HepG2 (cell line): ENCODE results near the gene SLC6A9. TPM values are rescaled to one million over a fixed set of nuclear protein-coding genes. Genes with fewer than 3 reads are reported as not detected.
A peak's percentile ranks its signal among the peaks of the same experiment; 100 is the strongest.

Experiments
- ATAC-seq: fragments of 200-7000 bp; cut with Tn5 transposase; 3 replicates; pipeline ENCODE4 v1.9.1; 2020; ENCODE audit warnings: mild to moderate bottlenecking, moderate library complexity
- BruUV-seq: library from RNA; stranded (reverse); fragments of 400-500 nt; replicated peaks from 2 replicates; lab custom pipeline; 2021; lab: Mats Ljungman, UMichigan
- CTCF ChIA-PET: fragments of 300-600 bp; formaldehyde crosslinking; extraction: SDS; loops from one replicate; lab custom pipeline; 2021; ENCODE audit warnings: low total read pairs, inconsistent platforms, low intra/inter-chr PET ratio; lab: Yijun Ruan, JAX
- POLR2A ChIA-PET: fragments of 350-600 bp; sonication (Branson Sonifier 250); formaldehyde crosslinking; loops from one replicate; lab custom pipeline; 2020; ENCODE audit warnings: antibody characterized with exemption, inconsistent platforms; lab: Yijun Ruan, JAX
- DNase-seq: peaks from one replicate; pipeline ENCODE4 v3.0.0-alpha.2; 2015; ENCODE audit warnings: low spot score
- FAIRE-seq: peaks from 3 replicates; lab custom pipeline; 2011; peaks lifted over from hg19 to GRCh38; lab: Jason Lieb, UNC
- H2AFZ ChIP-seq: one replicate; pipeline ENCODE4 v1.6.1; 2011; ENCODE audit warnings: low read length, inconsistent platforms
- H3K27ac ChIP-seq: fragments of 300-600 bp; 3 replicates; pipeline ENCODE4 v1.8.0; 2011; ENCODE audit warnings: mixed run types, mild to moderate bottlenecking, mixed read lengths, low read length, inconsistent platforms; ENCODE audit not compliant: insufficient read depth; ENCODE audit errors: extremely low read length
- H3K27me3 ChIP-seq, 2 experiments: fragments of 200-600 bp in 1 of 2; 2 replicates in 1 of 2; 3 replicates in 1 of 2; pipeline versions ENCODE4 v1.6.0 to v1.8.0; 2011; ENCODE audit warnings: low read length in 2 of 2, mild to moderate bottlenecking in 2 of 2, moderate library complexity in 2 of 2, inconsistent platforms in 1 of 2; ENCODE audit not compliant: insufficient read depth in 2 of 2, control insufficient read depth in 1 of 2
- H3K36me3 ChIP-seq, 2 experiments: fragments of 200-600 bp in 1 of 2; replicated peaks in 1 of 2; 2 replicates in 1 of 2; 3 replicates in 1 of 2; pipeline versions ENCODE4 v1.5.1 to v1.8.0; 2011; ENCODE audit warnings: low read length in 2 of 2, inconsistent platforms in 1 of 2; ENCODE audit not compliant: insufficient read depth in 2 of 2, control insufficient read depth in 1 of 2
- H3K4me1 ChIP-seq: 2 replicates; pipeline ENCODE4 v1.5.1; 2012; ENCODE audit warnings: low read length, inconsistent platforms; ENCODE audit not compliant: insufficient read depth
- H3K4me2 ChIP-seq: 2 replicates; pipeline ENCODE4 v1.6.0; 2011; ENCODE audit warnings: low read depth, low read length, inconsistent platforms
- H3K4me3 ChIP-seq, 3 experiments: fragments of 200-600 bp in 1 of 3; sonication (generic), shearing (Covaris generic) in 1 of 3; replicated peaks in 1 of 3; 2 replicates each; pipeline ENCODE4 v1.5.1; 2011 to 2016; ENCODE audit warnings: low read length in 3 of 3, inconsistent platforms in 2 of 3, low read depth in 2 of 3, mild to moderate bottlenecking in 2 of 3, control low read depth in 1 of 3, mixed read lengths in 1 of 3; ENCODE audit not compliant: insufficient read depth in 1 of 3
- H3K79me2 ChIP-seq: one replicate; pipeline ENCODE4 v1.6.1; 2011; ENCODE audit warnings: low read length, inconsistent platforms; ENCODE audit not compliant: insufficient read depth
- H3K9ac ChIP-seq: 2 replicates; pipeline ENCODE4 v1.6.0; 2011; ENCODE audit warnings: mild to moderate bottlenecking, low read depth, low read length, inconsistent platforms; ENCODE audit not compliant: insufficient read depth
- H3K9me3 ChIP-seq: 2 replicates; pipeline ENCODE4 v1.5.1; 2012; ENCODE audit warnings: mild to moderate bottlenecking, low read length
- H4K20me1 ChIP-seq: 2 replicates; pipeline ENCODE4 v1.6.0; 2011; ENCODE audit warnings: inconsistent platforms, mild to moderate bottlenecking, low read length, moderate library complexity; ENCODE audit not compliant: insufficient read depth
- CREB1 ChIP-seq, 2 experiments: fragments of 450-650 bp in 1 of 2; IDR thresholded peaks; 2 replicates each; pipeline ENCODE4 v1.6.1; 2016 to 2017; ENCODE audit warnings: control low read depth in 1 of 2, mild to moderate bottlenecking in 1 of 2, missing compliant biosample characterization in 1 of 2, missing genetic modification characterization in 1 of 2
- DR1 ChIP-seq: sonication (generic); formaldehyde crosslinking; IDR thresholded peaks from 2 replicates; pipeline ENCODE4 v1.8.0; 2021; ENCODE audit warnings: mild to moderate bottlenecking, missing genetic modification reagents, inconsistent platforms
- ETV6 ChIP-seq: sonication (generic); formaldehyde crosslinking; conservative IDR thresholded peaks from 2 replicates; pipeline ENCODE4 v1.4.0; 2020; ENCODE audit warnings: missing genetic modification reagents
- MTA3 ChIP-seq: sonication (generic); formaldehyde crosslinking; IDR thresholded peaks from 2 replicates; pipeline ENCODE4 v1.4.0; 2020; ENCODE audit warnings: missing genetic modification reagents
- MYPOP ChIP-seq: sonication (generic); formaldehyde crosslinking; IDR thresholded peaks from 2 replicates; pipeline ENCODE4 v1.8.1; 2023; ENCODE audit warnings: mild to moderate bottlenecking, moderate library complexity, missing genetic modification reagents
- NCOA2 ChIP-seq: sonication (generic); formaldehyde crosslinking; IDR thresholded peaks from 2 replicates; pipeline ENCODE4 v1.8.0; 2022; ENCODE audit warnings: inconsistent platforms
- ZNF556 ChIP-seq: sonication (generic); formaldehyde crosslinking; IDR thresholded peaks from 2 replicates; pipeline ENCODE4 v1.4.0; 2020; ENCODE audit warnings: mild to moderate bottlenecking, missing genetic modification reagents, borderline replicate concordance
- ZNF577 ChIP-seq: sonication (generic); formaldehyde crosslinking; IDR thresholded peaks from 2 replicates; pipeline ENCODE4 v1.4.0; 2020; ENCODE audit warnings: mild to moderate bottlenecking, low read depth, missing genetic modification reagents, borderline replicate concordance
- WGBS: methylation state at CpG from one replicate; pipeline ENCODE4 v1.1.6; 2017; ENCODE audit warnings: low lambda C conversion rate; 5-methylcytosine and 5-hydroxymethylcytosine counted together
- in situ Hi-C: cut with HindIII; loops from 2 replicates; pipeline ENCODE4 v1.10.0; 2017; ENCODE audit warnings: low pct_unique_long_range_greater_than_20kb; ENCODE audit not compliant: extremely low pct_ligation_motif_present
- intact Hi-C: fragments of 100-400 bp; cut with micrococcal nuclease; formaldehyde crosslinking; loops from one replicate; pipeline ENCODE4 v1.10.0; 2022; ENCODE audit not compliant: unreplicated experiment
- polyA plus RNA-seq, 8 experiments: library from polyadenylated mRNA; depleted of rRNA in 3 of 8; stranded (reverse) in 7 of 8; unstranded in 1 of 8; fragments of >200 nt; fragmentation: Illumina TruSeq in 4 of 8; extraction: Trizol in 4 of 8; gene quantifications; 2 replicates each; pipeline versions ENCODE4 v1.2.1 to v1.2.3, GENCODE V29; 2011 to 2016; ENCODE audit warnings: low read depth in 4 of 8, missing spikeins in 1 of 8, mixed read lengths in 1 of 8; ENCODE audit not compliant: insufficient read depth in 1 of 8
- total RNA-seq, 5 experiments: library from RNA; depleted of rRNA; stranded (reverse); fragments of >200 nt; fragmentation: Illumina TruSeq; extraction: Trizol; gene quantifications; 2 replicates each; pipeline ENCODE4 v1.2.3, GENCODE V29; 2016; ENCODE audit warnings: low read depth in 1 of 5
- TF ChIP-seq, protein P1 (sequence below): sonication (generic); formaldehyde crosslinking; IDR thresholded peaks from 2 replicates; pipeline ENCODE4 v1.4.0; 2020; ENCODE audit warnings: missing genetic modification reagents; ENCODE audit errors: not compliant biosample characterization
- TF ChIP-seq, protein P2 (sequence below): sonication (generic); formaldehyde crosslinking; IDR thresholded peaks from 2 replicates; pipeline ENCODE4 v1.4.0; 2020; ENCODE audit warnings: missing genetic modification reagents
- TF ChIP-seq, protein P3 (sequence below): sonication (generic); formaldehyde crosslinking; IDR thresholded peaks from 2 replicates; pipeline ENCODE4 v1.4.0; 2020; ENCODE audit warnings: mild to moderate bottlenecking, low read depth, missing genetic modification reagents

Gene SLC6A9
- total and polyA plus RNA-seq, 2 of the 13 experiments (the other 11 are each of a cell fraction or from before 2014, with no cell fraction given) = 8.5 to 9.9 TPM

DNA sequence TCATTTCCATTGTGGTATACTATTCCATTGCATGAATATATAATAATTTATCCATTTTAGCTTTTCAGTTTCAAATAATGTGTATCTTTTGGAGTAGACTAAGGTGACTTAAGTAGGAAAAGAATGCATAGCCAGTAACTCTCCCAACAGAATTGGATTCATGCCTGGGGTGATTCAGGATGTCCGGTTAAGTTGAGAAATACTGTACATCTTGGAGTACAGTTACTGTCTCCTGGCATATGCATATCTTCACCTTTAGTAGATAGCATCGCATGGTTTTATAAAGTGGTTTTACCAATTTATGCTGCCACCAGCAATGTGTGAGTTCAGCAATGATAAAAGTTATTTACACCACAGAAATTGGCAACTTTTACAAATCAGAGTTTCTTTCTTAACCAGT lies 18.6 kb upstream of the SLC6A9 start:
- H3K27me3 ChIP-seq = 0 out of 5 replicates have a peak, but pooled peaks cover 0 to 3% of the 10 kb centered on the region in 2 experiments
- H3K4me2 ChIP-seq = no peak overlapping the region
- intact Hi-C loops = no loop called here
- H3K4me1 ChIP-seq = peaks cover 14% of the 10 kb centered on the region
- BruUV-seq = no TSS peak
- H3K79me2 ChIP-seq = no peaks in the 10 kb centered on the region
- TF ChIP-seq NCOA2 (CRISPR knock-in tag) (no peak), ZNF556 (CRISPR knock-in tag) (no peak), ETV6 (CRISPR knock-in tag) (no peak)
- TF ChIP-seq, all 625 proteins: peak for 0
- POLR2A ChIA-PET = no interaction called here
- Histone ChIP-seq H2AFZ (no peak overlapping the region), H3K9me3 (no peaks in the 10 kb centered on the region), H3K9ac (no peak overlapping the region), H4K20me1 (no peaks in the 10 kb centered on the region), H3K4me3 (no peak overlapping the region), H3K36me3 (no peaks in the 10 kb centered on the region), H3K27ac (no peak overlapping the region)
- ATAC-seq = no peak
- in situ Hi-C loops = loop anchor here (10.0 kb wide), 1 partner anchor 295 kb away; no protein-coding TSS in a partner anchor
- DNase-seq = no peak
- WGBS = 53% methylated on average over 2 of the region's 2 CpGs
- CTCF ChIA-PET = no interaction called here
- FAIRE-seq = no peak

DNA sequence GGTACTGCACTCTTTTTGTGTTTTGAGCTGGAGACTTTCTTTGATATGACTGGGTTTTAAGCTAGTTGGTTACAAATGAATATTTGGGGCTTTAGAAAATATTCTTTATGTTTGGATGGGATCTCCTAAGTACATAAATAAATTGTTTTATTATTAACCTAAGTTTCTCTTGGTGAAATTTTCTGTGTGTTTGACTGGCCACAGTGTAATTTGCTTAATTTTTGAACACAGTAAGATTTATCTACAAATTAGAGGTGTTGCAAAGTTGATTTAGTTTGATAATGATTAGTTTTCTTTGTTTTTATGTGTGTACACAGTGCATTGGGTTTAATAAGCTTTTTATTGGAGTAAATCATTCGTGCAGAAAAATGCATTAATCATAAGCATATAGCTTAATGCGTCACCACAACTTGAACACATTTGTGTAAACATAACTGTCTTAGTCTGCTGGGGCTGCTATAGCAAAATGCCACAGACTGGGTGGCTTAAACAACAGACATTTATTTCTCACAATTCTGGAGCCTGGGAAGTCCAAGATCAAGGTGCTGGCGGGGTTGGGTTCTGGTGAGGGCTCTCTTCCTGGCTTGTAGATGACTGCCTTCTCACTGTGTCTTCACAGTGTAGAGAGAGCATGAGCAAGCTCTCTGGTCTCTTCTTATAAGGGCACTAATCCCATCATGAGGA lies 17.4 kb upstream of the SLC6A9 start:
- Histone ChIP-seq H3K9me3 (no peaks in the 10 kb centered on the region), H4K20me1 (no peaks in the 10 kb centered on the region), H3K27me3 (no peaks in the 10 kb centered on the region), H3K4me1 (peaks cover 26% of the 10 kb centered on the region), H3K9ac (no peak overlapping the region), H3K27ac (no peak overlapping the region), H3K4me3 (no peak overlapping the region), H3K36me3 (no peaks in the 10 kb centered on the region), H3K79me2 (no peaks in the 10 kb centered on the region), H2AFZ (no peak overlapping the region), H3K4me2 (0 out of 2 replicates have a peak overlapping the region, but pooled peaks have one; percentile 1)
- DNase-seq (no peak), ATAC-seq (no peak), FAIRE-seq (no peak)
- 5% methylated on average over 3 of the region's 3 CpGs for WGBS
- CTCF ChIA-PET = interaction anchor here (0.9 to 2.9 kb wide), 3 partner anchors 43 to 285 kb away, joined by 5 to 15 read pairs (median 6); no protein-coding TSS in a partner anchor
- in situ Hi-C loops (loop anchor here (10.0 kb wide), 1 partner anchor 294 kb away; no protein-coding TSS in a partner anchor), intact Hi-C loops (no loop called here)
- POLR2A ChIA-PET = no interaction called here
- BruUV-seq = no TSS peak
- TF ChIP-seq ZNF577 (CRISPR knock-in tag) (no peak), DR1 (CRISPR knock-in tag) (no peak), MYPOP (no peak), MTA3 (CRISPR knock-in tag) (no peak), CREB1 (IDR thresholded peaks at IDR 0.05) (no peak), CREB1 (CRISPR knock-in tag; IDR thresholded peaks at IDR 0.05) (no peak)
- TF ChIP-seq, protein P1, sequence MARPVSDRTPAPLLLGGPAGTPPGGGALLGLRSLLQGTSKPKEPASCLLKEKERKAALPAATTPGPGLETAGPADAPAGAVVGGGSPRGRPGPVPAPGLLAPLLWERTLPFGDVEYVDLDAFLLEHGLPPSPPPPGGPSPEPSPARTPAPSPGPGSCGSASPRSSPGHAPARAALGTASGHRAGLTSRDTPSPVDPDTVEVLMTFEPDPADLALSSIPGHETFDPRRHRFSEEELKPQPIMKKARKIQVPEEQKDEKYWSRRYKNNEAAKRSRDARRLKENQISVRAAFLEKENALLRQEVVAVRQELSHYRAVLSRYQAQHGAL (CRISPR knock-in tag) = no peak
- TF ChIP-seq, protein P2, sequence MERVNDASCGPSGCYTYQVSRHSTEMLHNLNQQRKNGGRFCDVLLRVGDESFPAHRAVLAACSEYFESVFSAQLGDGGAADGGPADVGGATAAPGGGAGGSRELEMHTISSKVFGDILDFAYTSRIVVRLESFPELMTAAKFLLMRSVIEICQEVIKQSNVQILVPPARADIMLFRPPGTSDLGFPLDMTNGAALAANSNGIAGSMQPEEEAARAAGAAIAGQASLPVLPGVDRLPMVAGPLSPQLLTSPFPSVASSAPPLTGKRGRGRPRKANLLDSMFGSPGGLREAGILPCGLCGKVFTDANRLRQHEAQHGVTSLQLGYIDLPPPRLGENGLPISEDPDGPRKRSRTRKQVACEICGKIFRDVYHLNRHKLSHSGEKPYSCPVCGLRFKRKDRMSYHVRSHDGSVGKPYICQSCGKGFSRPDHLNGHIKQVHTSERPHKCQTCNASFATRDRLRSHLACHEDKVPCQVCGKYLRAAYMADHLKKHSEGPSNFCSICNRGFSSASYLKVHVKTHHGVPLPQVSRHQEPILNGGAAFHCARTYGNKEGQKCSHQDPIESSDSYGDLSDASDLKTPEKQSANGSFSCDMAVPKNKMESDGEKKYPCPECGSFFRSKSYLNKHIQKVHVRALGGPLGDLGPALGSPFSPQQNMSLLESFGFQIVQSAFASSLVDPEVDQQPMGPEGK (CRISPR knock-in tag) = no peak
- TF ChIP-seq, protein P3, sequence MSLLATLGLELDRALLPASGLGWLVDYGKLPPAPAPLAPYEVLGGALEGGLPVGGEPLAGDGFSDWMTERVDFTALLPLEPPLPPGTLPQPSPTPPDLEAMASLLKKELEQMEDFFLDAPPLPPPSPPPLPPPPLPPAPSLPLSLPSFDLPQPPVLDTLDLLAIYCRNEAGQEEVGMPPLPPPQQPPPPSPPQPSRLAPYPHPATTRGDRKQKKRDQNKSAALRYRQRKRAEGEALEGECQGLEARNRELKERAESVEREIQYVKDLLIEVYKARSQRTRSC (CRISPR knock-in tag) = no peak
